Measurements from ENCODE around the gene SDF4. TPM values are rescaled to one million over a fixed set of nuclear protein-coding genes. Genes with fewer than 3 reads are reported as not detected.

SDF4 gene
- total and polyA plus RNA-seq, 2 of the 13 experiments (the other 11 are each of a cell fraction or from before 2014, with no cell fraction given): 80.8 to 107 TPM

DNA sequence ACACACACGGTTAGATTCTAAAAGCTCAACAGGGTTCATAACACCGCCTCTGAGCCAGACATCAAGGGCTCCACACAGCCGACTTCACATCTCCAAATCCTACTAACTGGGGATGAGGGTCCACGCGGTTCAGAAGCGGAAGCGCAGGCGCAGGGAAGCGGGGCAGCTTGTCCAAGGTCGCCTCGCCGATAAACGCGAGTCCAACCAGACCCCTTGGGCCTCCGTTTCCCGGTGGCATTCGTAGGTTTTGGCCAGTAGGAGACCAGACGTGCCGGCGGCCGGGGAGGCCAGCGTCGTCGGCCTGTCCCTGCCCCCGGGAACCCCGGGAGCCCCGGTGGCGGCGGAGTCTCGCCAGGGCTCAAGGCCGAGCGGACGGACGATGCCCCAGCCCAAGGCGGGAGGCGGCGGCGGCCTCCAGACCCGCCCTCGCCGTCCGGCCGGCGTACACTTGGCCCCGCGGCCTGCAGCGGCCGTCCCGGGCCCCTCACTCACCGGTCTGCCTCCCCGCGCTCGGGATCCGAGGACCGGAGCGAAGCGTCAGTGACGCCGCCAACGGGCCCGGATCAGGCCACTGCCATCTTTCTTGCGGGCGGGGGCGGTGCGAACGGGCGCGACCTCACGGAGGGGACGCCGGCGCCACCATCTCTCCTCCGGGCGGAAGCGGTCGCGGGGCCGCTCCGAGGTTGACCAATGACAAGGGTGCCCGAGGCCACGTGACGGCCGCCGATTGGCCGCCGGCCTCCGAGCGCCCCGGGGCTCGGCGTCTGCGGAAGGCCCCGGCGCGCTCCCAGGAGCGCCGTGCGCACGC lies at the start of gene SDF4 (continued):
- TF ChIP-seq ZFP90 (CRISPR knock-in tag; IDR thresholded peaks at IDR 0.05; ENCODE audit: borderline replicate concordance): peak; percentile 73; the same call in 1 of the 2 replicates
- TF ChIP-seq SOX6 (IDR thresholded peaks at IDR 0.05): no peak
- TF ChIP-seq SOX6 (CRISPR knock-in tag; IDR thresholded peaks at IDR 0.05): no peak
- no peak for TF ChIP-seq ZNF30 (CRISPR knock-in tag; IDR thresholded peaks at IDR 0.05)
- TF ChIP-seq, protein P1, sequence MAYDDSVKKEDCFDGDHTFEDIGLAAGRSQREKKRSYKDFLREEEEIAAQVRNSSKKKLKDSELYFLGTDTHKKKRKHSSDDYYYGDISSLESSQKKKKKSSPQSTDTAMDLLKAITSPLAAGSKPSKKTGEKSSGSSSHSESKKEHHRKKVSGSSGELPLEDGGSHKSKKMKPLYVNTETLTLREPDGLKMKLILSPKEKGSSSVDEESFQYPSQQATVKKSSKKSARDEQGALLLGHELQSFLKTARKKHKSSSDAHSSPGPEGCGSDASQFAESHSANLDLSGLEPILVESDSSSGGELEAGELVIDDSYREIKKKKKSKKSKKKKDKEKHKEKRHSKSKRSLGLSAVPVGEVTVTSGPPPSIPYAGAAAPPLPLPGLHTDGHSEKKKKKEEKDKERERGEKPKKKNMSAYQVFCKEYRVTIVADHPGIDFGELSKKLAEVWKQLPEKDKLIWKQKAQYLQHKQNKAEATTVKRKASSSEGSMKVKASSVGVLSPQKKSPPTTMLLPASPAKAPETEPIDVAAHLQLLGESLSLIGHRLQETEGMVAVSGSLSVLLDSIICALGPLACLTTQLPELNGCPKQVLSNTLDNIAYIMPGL (CRISPR knock-in tag; IDR thresholded peaks at IDR 0.05; ENCODE audit: borderline replicate concordance in 1 of 2, low read depth in 1 of 2): peak; percentile 60 to 71; a peak in 2 of 4 replicates
- TF ChIP-seq, protein P2, sequence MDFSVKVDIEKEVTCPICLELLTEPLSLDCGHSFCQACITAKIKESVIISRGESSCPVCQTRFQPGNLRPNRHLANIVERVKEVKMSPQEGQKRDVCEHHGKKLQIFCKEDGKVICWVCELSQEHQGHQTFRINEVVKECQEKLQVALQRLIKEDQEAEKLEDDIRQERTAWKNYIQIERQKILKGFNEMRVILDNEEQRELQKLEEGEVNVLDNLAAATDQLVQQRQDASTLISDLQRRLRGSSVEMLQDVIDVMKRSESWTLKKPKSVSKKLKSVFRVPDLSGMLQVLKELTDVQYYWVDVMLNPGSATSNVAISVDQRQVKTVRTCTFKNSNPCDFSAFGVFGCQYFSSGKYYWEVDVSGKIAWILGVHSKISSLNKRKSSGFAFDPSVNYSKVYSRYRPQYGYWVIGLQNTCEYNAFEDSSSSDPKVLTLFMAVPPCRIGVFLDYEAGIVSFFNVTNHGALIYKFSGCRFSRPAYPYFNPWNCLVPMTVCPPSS (IDR thresholded peaks at IDR 0.05): no peak
- peak; percentile 99 for TF ChIP-seq ZC3H13 (CRISPR knock-in tag; IDR thresholded peaks at IDR 0.05)
- TF ChIP-seq FOXM1 (CRISPR knock-in tag; IDR thresholded peaks at IDR 0.05): no peak
- TF ChIP-seq, protein P3, sequence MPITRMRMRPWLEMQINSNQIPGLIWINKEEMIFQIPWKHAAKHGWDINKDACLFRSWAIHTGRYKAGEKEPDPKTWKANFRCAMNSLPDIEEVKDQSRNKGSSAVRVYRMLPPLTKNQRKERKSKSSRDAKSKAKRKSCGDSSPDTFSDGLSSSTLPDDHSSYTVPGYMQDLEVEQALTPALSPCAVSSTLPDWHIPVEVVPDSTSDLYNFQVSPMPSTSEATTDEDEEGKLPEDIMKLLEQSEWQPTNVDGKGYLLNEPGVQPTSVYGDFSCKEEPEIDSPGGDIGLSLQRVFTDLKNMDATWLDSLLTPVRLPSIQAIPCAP (CRISPR knock-in tag; IDR thresholded peaks at IDR 0.05; ENCODE audit: low read depth): no peak
- no peak for TF ChIP-seq ZNF24 (IDR thresholded peaks at IDR 0.05)
- TF ChIP-seq ZNF235 (CRISPR knock-in tag; IDR thresholded peaks at IDR 0.05; ENCODE audit: borderline replicate concordance): peak; percentile 73; the same call in 1 of the 2 replicates
- peak; percentile 50; the same call in 1 of the 2 replicates for TF ChIP-seq MTA1 (CRISPR knock-in tag; IDR thresholded peaks at IDR 0.05; ENCODE audit: borderline replicate concordance)
- TF ChIP-seq, protein P4, sequence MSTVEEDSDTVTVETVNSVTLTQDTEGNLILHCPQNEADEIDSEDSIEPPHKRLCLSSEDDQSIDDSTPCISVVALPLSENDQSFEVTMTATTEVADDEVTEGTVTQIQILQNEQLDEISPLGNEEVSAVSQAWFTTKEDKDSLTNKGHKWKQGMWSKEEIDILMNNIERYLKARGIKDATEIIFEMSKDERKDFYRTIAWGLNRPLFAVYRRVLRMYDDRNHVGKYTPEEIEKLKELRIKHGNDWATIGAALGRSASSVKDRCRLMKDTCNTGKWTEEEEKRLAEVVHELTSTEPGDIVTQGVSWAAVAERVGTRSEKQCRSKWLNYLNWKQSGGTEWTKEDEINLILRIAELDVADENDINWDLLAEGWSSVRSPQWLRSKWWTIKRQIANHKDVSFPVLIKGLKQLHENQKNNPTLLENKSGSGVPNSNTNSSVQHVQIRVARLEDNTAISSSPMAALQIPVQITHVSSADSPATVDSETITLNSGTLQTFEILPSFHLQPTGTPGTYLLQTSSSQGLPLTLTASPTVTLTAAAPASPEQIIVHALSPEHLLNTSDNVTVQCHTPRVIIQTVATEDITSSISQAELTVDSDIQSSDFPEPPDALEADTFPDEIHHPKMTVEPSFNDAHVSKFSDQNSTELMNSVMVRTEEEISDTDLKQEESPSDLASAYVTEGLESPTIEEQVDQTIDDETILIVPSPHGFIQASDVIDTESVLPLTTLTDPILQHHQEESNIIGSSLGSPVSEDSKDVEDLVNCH (CRISPR knock-in tag; IDR thresholded peaks at IDR 0.05): no peak
- TF ChIP-seq, protein P5, sequence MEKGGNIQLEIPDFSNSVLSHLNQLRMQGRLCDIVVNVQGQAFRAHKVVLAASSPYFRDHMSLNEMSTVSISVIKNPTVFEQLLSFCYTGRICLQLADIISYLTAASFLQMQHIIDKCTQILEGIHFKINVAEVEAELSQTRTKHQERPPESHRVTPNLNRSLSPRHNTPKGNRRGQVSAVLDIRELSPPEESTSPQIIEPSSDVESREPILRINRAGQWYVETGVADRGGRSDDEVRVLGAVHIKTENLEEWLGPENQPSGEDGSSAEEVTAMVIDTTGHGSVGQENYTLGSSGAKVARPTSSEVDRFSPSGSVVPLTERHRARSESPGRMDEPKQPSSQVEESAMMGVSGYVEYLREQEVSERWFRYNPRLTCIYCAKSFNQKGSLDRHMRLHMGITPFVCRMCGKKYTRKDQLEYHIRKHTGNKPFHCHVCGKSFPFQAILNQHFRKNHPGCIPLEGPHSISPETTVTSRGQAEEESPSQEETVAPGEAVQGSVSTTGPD (CRISPR knock-in tag; IDR thresholded peaks at IDR 0.05): no peak
- peak; percentile 56; the same call in 1 of the 2 replicates for TF ChIP-seq MIER3 (CRISPR knock-in tag; IDR thresholded peaks at IDR 0.05; ENCODE audit: borderline replicate concordance)
- no peak for TF ChIP-seq TP53 (CRISPR knock-in tag; conservative IDR thresholded peaks at IDR 0.05)
- no peak for TF ChIP-seq EHMT2 (IDR thresholded peaks at IDR 0.05; ENCODE audit: borderline replicate concordance, low read depth, low read length)
- peak; percentile 36; the same call in 1 of the 2 replicates for TF ChIP-seq PHF21A (CRISPR knock-in tag; IDR thresholded peaks at IDR 0.05)
- no peak for TF ChIP-seq MEIS2 (CRISPR knock-in tag; IDR thresholded peaks at IDR 0.05)
- 0 out of 2 replicates have a peak, but pooled peaks have one; percentile 3 for TF ChIP-seq HNF4A (CRISPR knock-in tag; IDR thresholded peaks at IDR 0.05)
- 0 out of 2 replicates have a peak, but pooled peaks have one; percentile 9 for TF ChIP-seq ZNF12 (CRISPR knock-in tag; IDR thresholded peaks at IDR 0.05)
- no peak for TF ChIP-seq PAWR (CRISPR knock-in tag; IDR thresholded peaks at IDR 0.05; ENCODE audit: borderline replicate concordance)
